ENCODE results near the gene GPC5.

Gene GPC5

DNA sequence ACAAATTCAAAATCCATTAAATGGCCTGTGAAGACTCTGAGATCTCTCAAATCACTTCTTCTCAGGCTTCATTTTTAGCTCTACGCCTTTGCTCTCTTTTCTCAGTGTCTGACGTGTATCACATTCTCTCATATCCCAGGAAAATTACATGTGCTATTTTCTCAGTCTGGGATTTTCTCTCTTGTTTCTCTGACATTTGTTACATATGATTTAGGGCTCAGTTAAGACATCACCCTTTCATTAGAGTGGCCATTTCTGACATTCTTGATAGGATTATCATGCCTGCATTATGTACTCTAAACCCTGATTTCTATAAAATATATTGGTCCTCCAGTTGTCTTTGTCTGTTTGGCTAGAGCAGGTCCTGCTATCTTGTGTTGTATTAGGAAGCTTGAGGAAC lies 136.6 kb downstream of the GPC5 start:
- TF ChIP-seq, protein P1, sequence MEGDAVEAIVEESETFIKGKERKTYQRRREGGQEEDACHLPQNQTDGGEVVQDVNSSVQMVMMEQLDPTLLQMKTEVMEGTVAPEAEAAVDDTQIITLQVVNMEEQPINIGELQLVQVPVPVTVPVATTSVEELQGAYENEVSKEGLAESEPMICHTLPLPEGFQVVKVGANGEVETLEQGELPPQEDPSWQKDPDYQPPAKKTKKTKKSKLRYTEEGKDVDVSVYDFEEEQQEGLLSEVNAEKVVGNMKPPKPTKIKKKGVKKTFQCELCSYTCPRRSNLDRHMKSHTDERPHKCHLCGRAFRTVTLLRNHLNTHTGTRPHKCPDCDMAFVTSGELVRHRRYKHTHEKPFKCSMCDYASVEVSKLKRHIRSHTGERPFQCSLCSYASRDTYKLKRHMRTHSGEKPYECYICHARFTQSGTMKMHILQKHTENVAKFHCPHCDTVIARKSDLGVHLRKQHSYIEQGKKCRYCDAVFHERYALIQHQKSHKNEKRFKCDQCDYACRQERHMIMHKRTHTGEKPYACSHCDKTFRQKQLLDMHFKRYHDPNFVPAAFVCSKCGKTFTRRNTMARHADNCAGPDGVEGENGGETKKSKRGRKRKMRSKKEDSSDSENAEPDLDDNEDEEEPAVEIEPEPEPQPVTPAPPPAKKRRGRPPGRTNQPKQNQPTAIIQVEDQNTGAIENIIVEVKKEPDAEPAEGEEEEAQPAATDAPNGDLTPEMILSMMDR (IDR thresholded peaks at IDR 0.05; ENCODE audit: insufficient read depth, missing control alignments), result no peak
- FAIRE-seq (no peak), DNase-seq (ENCODE audit: insufficient read length, low spot score) (no peak)

DNA sequence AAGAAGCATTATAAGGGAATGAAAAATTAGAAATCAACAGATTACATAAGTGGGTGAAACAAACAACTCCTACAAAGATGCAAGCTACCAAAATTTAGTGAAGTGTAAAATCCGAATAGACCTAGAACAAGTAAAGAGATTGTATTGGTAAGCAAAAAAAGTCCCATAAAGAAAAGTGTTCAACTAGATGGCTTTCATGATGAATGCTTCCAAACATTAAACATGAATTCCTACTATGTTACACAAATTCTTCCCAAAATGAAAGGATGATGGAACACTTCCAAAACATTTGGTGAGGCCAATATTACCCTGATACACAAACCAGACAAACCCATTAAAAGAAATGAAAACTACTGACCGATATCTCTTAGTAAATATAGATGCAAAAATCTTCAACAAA lies 139.0 kb downstream of the GPC5 start:
- TF ChIP-seq, protein P1 (IDR thresholded peaks at IDR 0.05; ENCODE audit: insufficient read depth, missing control alignments), result no peak
- no peak for FAIRE-seq
- no peak for DNase-seq (ENCODE audit: insufficient read length, low spot score)

DNA sequence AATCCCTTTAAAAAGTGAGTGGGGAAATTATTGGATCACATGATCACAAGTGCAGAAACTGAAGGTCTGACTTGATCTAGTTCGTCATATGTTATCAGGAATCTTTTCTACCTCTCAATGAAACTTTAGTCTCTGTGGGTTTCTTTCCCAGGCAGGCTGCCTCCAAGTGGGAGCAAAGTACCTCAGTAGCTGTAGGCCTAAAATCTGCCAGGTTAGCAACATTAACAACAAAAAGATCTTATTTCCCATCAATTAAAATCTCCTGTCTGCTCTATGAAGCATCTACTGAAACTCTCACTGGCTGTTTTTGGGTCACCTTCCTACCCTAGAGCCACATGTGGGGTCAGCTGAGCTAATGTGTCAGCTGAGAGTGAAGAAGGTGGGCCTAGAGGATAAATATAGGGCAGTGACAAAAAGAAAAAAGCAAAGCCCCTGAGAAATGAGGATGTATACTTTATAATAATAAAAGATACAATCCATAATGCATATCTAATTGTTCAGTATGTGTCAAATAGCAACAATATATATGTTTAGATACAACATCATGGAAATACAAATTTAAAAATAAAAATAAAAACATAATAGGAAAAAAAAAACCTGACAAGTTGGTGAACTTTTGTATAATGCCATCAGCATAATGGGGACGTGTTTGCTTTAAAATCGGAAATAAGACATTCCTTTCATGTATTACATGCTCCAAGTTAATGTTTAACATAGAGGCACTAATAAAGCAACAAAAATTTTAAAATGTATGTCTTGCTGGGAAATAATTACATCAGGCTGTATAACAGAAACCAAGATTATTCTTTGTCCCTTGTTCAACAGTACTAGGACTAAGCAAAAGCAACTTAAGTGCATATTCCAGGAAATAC lies 141.1 kb downstream of the GPC5 start:
- TF ChIP-seq, protein P1 (IDR thresholded peaks at IDR 0.05; ENCODE audit: insufficient read depth, missing control alignments), result no peak
- FAIRE-seq, result no peak
- DNase-seq (ENCODE audit: insufficient read length, low spot score), result no peak

DNA sequence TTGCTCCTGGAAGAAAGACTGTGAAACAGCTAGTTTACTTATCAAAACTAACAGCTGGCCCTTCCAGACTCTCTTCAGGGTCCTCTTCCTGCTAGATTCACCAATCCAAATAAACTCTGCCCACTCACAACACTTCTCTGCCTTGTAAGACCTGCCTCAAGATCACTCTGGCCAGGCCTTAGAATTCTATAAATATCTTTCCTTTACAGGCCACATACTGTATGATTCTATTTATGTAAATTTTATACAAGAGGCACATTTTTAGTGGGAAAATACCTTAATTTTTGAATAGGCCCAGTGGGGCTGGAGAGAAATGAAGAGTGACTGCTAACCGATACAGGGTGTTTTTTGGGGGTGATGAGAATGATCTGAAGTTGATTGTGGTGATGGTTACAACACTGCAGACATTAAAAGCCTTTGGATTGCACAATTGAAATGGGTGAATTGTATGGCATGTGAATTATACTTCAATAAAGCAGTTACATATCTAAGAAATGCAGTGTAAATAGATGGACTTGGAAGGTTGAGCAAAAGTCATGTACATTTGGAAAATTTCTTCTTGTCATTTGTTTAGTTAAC lies 141.8 kb downstream of the GPC5 start:
- TF ChIP-seq, protein P1 (IDR thresholded peaks at IDR 0.05; ENCODE audit: insufficient read depth, missing control alignments), result no peak
- FAIRE-seq (no peak), DNase-seq (ENCODE audit: insufficient read length, low spot score) (no peak)

DNA sequence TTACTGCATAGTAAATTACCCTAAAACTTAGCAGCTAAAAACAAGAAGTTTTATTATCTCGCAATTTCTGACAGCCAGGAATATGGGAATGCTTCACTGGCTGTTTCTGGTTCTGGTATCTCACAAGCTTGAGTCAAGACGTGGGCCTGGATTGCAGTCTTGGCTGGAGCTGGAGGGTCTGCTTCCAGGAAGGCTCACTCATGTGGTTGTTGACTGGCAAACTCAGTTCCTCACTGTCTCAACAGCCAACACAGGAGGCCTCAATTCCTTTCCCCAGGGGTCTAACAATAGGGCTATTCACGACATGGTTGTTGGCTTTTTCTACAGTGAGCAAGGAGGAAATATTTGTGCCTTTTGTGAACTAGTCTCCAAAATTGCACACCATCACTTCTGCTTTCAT lies 146.3 kb downstream of the GPC5 start:
- DNase-seq (ENCODE audit: insufficient read length, low spot score), result no peak
- TF ChIP-seq, protein P1 (IDR thresholded peaks at IDR 0.05; ENCODE audit: insufficient read depth, missing control alignments), result no peak
- no peak for FAIRE-seq

DNA sequence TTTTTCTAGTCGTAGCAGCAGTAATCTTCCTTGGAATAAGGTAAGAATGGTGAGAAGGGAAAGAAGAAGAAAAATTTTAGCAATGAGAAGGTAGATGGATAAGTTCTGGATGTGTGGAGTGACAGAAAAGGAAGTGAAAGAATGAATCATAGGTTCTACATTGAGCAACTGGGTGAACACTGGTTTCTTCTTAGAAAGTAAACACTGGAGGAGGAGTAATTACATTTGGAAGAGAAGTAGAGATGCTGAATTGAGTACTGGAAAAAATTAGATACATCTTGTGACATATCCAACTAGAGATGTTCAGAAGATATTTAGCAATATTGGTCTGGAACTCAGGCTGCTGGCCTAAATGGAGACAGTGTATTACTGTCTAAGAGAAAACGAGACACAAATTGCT lies 148.5 kb downstream of the GPC5 start:
- no peak for FAIRE-seq
- TF ChIP-seq, protein P1 (IDR thresholded peaks at IDR 0.05; ENCODE audit: insufficient read depth, missing control alignments), result no peak
- no peak for DNase-seq (ENCODE audit: insufficient read length, low spot score)

DNA sequence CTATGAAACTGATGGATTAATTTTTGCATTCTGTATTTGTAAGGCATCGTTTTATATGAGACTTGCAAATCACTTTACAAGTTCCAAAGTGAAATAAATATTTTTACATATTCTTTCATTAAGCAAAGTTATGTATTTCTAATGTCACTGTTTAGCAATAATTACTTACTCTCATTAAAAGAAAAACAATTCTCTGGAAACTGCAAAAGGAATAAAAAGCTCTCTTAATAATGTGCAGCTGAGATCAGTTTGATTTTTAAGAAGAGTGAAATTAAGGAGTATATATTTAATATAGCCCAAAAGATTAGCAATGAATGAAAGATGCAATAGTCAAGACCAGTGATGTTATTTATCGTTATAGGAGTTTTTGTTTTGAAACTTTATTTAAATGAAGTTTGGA lies 155.2 kb downstream of the GPC5 start:
- no peak for FAIRE-seq
- TF ChIP-seq, protein P1 (IDR thresholded peaks at IDR 0.05; ENCODE audit: insufficient read depth, missing control alignments), result no peak
- no peak for DNase-seq (ENCODE audit: insufficient read length, low spot score)

Data from D721Med (cell line).